Liver (tissue), 9 donors: ENCODE data around the gene LIX1L. TPM values are rescaled to one million over a fixed set of nuclear protein-coding genes. Genes with fewer than 3 reads are reported as not detected.
A peak's percentile ranks its signal among the peaks of the same experiment; 100 is the strongest.

Experiments used
- DNase-seq: peaks from one replicate; pipeline ENCODE4 v3.0.0-alpha.2; 2017; ENCODE audit warnings: low spot score
- H3K27ac ChIP-seq, 2 donors: one replicate each; pipeline ENCODE4 v1.7.0; 2013; ENCODE audit warnings: inconsistent platforms in 2 of 2, low read length in 2 of 2, control low read depth in 1 of 2, low read depth in 1 of 2, mild to moderate bottlenecking in 1 of 2
- H3K27me3 ChIP-seq, 4 donors: one replicate each; pipeline versions ENCODE4 v1.6.1 to v1.7.0; 2013; ENCODE audit warnings: low read length in 3 of 4, inconsistent platforms in 1 of 4, mild to moderate bottlenecking in 1 of 4, moderate library complexity in 1 of 4; ENCODE audit not compliant: control insufficient read depth in 4 of 4, insufficient read depth in 4 of 4
- H3K36me3 ChIP-seq, 4 donors: one replicate each; pipeline versions ENCODE4 v1.6.1 to v1.7.0; 2013; ENCODE audit warnings: low read length in 3 of 4, mild to moderate bottlenecking in 3 of 4, low read depth in 1 of 4, moderate library complexity in 1 of 4; ENCODE audit not compliant: control insufficient read depth in 4 of 4, insufficient read depth in 3 of 4
- H3K4me1 ChIP-seq, 4 donors: one replicate each; pipeline versions ENCODE4 v1.6.1 to v1.7.0; 2013; ENCODE audit warnings: low read length in 3 of 4, mild to moderate bottlenecking in 3 of 4, moderate library complexity in 1 of 4; ENCODE audit not compliant: control insufficient read depth in 4 of 4, insufficient read depth in 4 of 4
- H3K4me3 ChIP-seq, 3 donors: one replicate each; pipeline versions ENCODE4 v1.6.1 to v1.7.0; 2013; ENCODE audit warnings: low read length in 3 of 3, control low read depth in 1 of 3, low read depth in 1 of 3, mild to moderate bottlenecking in 1 of 3
- H3K9ac ChIP-seq, 2 donors: one replicate each; pipeline ENCODE4 v1.7.0; 2013; ENCODE audit warnings: low read length in 2 of 2, mild to moderate bottlenecking in 2 of 2, moderate library complexity in 2 of 2, control low read depth in 1 of 2, low read depth in 1 of 2
- H3K9me3 ChIP-seq, 4 donors: one replicate each; pipeline versions ENCODE4 v1.6.1 to v1.7.0; 2013; ENCODE audit warnings: low read length in 3 of 4; ENCODE audit not compliant: control insufficient read depth in 4 of 4
- EGR1 ChIP-seq, 2 donors: IDR thresholded peaks; 2 replicates each; pipeline ENCODE4 v1.6.1; 2016 to 2018; ENCODE audit warnings: antibody characterized with exemption in 2 of 2, low read depth in 2 of 2
- FOXA1 ChIP-seq: IDR thresholded peaks from 2 replicates; pipeline ENCODE4 v1.6.1; 2016; ENCODE audit warnings: antibody characterized with exemption
- FOXA2 ChIP-seq: IDR thresholded peaks from 2 replicates; pipeline ENCODE4 v1.6.1; 2016; ENCODE audit warnings: antibody characterized with exemption
- GABPA ChIP-seq, 2 donors: IDR thresholded peaks in 1 of 2; conservative IDR thresholded peaks in 1 of 2; 2 replicates each; pipeline ENCODE4 v1.6.1; 2016; ENCODE audit warnings: antibody characterized with exemption in 2 of 2, mild to moderate bottlenecking in 1 of 2, moderate library complexity in 1 of 2
- HNF4A ChIP-seq, 2 donors: conservative IDR thresholded peaks; 2 replicates each; pipeline ENCODE4 v1.6.1; 2016; ENCODE audit warnings: antibody characterized with exemption in 2 of 2, mild to moderate bottlenecking in 2 of 2
- HNF4G ChIP-seq: IDR thresholded peaks from 2 replicates; pipeline ENCODE4 v1.6.1; 2016; ENCODE audit warnings: antibody characterized with exemption
- JUND ChIP-seq, 2 donors: IDR thresholded peaks; 2 replicates each; pipeline ENCODE4 v1.6.1; 2016; ENCODE audit warnings: antibody characterized with exemption in 2 of 2
- NR2F2 ChIP-seq: IDR thresholded peaks from 2 replicates; pipeline ENCODE4 v1.6.1; 2016; ENCODE audit warnings: antibody characterized with exemption
- RAD21 ChIP-seq, 2 donors: IDR thresholded peaks; 2 replicates each; pipeline ENCODE4 v1.6.1; 2016; ENCODE audit warnings: antibody characterized with exemption in 2 of 2, mild to moderate bottlenecking in 2 of 2
- REST ChIP-seq: IDR thresholded peaks from 2 replicates; pipeline ENCODE4 v1.6.1; 2016; ENCODE audit warnings: antibody characterized with exemption, mild to moderate bottlenecking
- RXRA ChIP-seq, 2 donors: IDR thresholded peaks; 2 replicates each; pipeline ENCODE4 v1.6.1; 2017 to 2018; ENCODE audit warnings: antibody characterized with exemption in 2 of 2, mild to moderate bottlenecking in 1 of 2
- SP1 ChIP-seq: IDR thresholded peaks from 2 replicates; pipeline ENCODE4 v1.6.1; 2018; ENCODE audit warnings: antibody characterized with exemption, mild to moderate bottlenecking
- TAF1 ChIP-seq: conservative IDR thresholded peaks from 2 replicates; pipeline ENCODE4 v1.6.1; 2016; ENCODE audit warnings: antibody characterized with exemption, mild to moderate bottlenecking
- YY1 ChIP-seq: IDR thresholded peaks from 2 replicates; pipeline ENCODE4 v1.6.1; 2016; ENCODE audit warnings: antibody characterized with exemption, mild to moderate bottlenecking
- ZBTB33 ChIP-seq: IDR thresholded peaks from 2 replicates; pipeline ENCODE4 v1.6.1; 2016; ENCODE audit warnings: antibody characterized with exemption
- WGBS: extraction: QIAGEN DNeasy Blood & Tissue Kit; methylation state at CpG from one replicate; pipeline ENCODE4 v1.1.7; 2013; 5-methylcytosine and 5-hydroxymethylcytosine counted together
- polyA plus RNA-seq, 2 donors: library from polyadenylated mRNA; stranded (reverse) in 1 of 2; unstranded in 1 of 2; fragments of 200-250 nt in 1 of 2; fragments of >200 nt in 1 of 2; fragmentation: Nextera tagmentation in 1 of 2; extraction: Ambion mirVana in 1 of 2; gene quantifications; one replicate each; pipeline versions ENCODE4 v1.2.1 to v1.2.3, GENCODE V29; 2013 to 2015
- total RNA-seq, 2 donors: library from RNA; depleted of rRNA; stranded (reverse); fragments of >200 nt; gene quantifications; one replicate each; pipeline ENCODE4 v1.2.3, GENCODE V29; 2014
- TF ChIP-seq, protein P1 (sequence below): IDR thresholded peaks from 2 replicates; pipeline ENCODE4 v1.6.1; 2016; ENCODE audit warnings: antibody characterized with exemption
- TF ChIP-seq, protein P2 (sequence below): IDR thresholded peaks from 2 replicates; pipeline ENCODE4 v1.6.1; 2016; ENCODE audit warnings: antibody characterized with exemption
- TF ChIP-seq, protein P3 (sequence below): fragments of 150-350 bp; IDR thresholded peaks from 2 replicates; pipeline ENCODE4 v1.5.1; 2017; ENCODE audit warnings: improper control_type of control experiment, low read depth, low read length; ENCODE audit not compliant: missing input control
- donor health status: healthy.
- donor health status: healthy.
- donor health status: healthy.
- donor health status: healthy.
- donor health status: healthy.

The LIX1L gene
- total and polyA plus RNA-seq, 4 donors: 4.6 to 8.6 (median 6.3) TPM

DNA sequence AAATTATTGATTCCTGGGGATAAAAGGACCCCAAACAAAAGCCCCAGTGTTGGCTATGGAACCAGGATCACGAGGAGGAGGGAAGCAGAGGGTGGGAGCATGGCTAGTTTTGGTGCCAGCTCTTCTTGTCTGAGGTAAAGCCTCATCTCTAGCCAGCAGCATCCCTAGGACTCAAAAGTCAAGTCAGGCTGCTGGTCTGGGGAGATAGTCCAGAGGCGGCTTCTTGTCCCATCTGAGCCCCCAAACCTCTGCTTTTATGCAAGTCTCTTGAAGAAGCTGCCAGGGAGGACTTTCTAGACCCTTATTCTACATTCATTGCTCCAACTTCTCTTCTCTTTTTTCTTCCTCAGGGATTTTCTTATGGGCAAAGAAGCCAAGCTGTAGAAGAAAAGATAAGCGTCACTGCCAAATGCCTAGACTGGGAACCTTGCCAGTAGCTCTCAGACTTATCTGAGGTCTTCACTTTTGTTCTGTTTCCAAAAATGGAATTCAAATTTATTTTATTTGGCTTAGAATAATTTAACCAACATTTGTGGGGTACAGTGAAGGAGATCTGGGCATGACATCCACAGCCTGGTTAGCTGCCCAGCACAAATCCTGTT, 65.2 kb downstream of the LIX1L start:
- Histone ChIP-seq H3K27me3 (no peaks in the 10 kb centered on the region), H3K4me1 (peaks cover 0 to 16% (median 4%) of the 10 kb centered on the region in 4 donors), H3K9ac (peak overlapping the region; percentile 43 to 56), H3K36me3 (no peaks in the 10 kb centered on the region), H3K9me3 (no peaks in the 10 kb centered on the region), H3K27ac (peak overlapping the region; percentile 77), H3K4me3 (no peak overlapping the region)
- 75% methylated on average over 3 of the region's 3 CpGs for WGBS
- DNase-seq: no peak
- TF ChIP-seq YY1: no peak

GRCh38 chr1:145891587-145892485, 66.0 kb downstream of the LIX1L start:
- Histone ChIP-seq H3K4me3 (no peak overlapping the region), H3K9ac (peak overlapping the region; percentile 43 to 56), H3K4me1 (peaks cover 0 to 17% (median 4%) of the 10 kb centered on the region in 4 donors), H3K36me3 (no peaks in the 10 kb centered on the region), H3K27me3 (no peaks in the 10 kb centered on the region), H3K9me3 (no peaks in the 10 kb centered on the region), H3K27ac (peak overlapping the region; percentile 77)
- TF ChIP-seq, protein P1, sequence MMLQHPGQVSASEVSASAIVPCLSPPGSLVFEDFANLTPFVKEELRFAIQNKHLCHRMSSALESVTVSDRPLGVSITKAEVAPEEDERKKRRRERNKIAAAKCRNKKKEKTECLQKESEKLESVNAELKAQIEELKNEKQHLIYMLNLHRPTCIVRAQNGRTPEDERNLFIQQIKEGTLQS: peak; percentile 13
- TF ChIP-seq EGR1 (IDR thresholded peaks at IDR 0.05; ENCODE audit: low read depth in 2 of 2) (no peak), HNF4A (conservative IDR thresholded peaks at IDR 0.05) (peak in 1 of 2 donors; percentile 41), RXRA (IDR thresholded peaks at IDR 0.05) (peak; percentile 54 to 67), FOXA1 (peak; percentile 88), SP1 (peak; percentile 72), YY1 (peak; percentile 51), JUND (IDR thresholded peaks at IDR 0.05) (peak; percentile 84 to 86), HNF4G (no peak), ZBTB33 (no peak), FOXA2 (peak; percentile 82), RAD21 (IDR thresholded peaks at IDR 0.05) (peak; percentile 96 to 99), NR2F2 (no peak), REST (peak; percentile 12), GABPA (IDR thresholded peaks at IDR 0.05 in 1 of 2, conservative IDR thresholded peaks at IDR 0.05 in 1 of 2) (no peak), TAF1 (no peak)
- TF ChIP-seq, protein P2, sequence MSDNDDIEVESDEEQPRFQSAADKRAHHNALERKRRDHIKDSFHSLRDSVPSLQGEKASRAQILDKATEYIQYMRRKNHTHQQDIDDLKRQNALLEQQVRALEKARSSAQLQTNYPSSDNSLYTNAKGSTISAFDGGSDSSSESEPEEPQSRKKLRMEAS: no peak
- TF ChIP-seq, protein P3, sequence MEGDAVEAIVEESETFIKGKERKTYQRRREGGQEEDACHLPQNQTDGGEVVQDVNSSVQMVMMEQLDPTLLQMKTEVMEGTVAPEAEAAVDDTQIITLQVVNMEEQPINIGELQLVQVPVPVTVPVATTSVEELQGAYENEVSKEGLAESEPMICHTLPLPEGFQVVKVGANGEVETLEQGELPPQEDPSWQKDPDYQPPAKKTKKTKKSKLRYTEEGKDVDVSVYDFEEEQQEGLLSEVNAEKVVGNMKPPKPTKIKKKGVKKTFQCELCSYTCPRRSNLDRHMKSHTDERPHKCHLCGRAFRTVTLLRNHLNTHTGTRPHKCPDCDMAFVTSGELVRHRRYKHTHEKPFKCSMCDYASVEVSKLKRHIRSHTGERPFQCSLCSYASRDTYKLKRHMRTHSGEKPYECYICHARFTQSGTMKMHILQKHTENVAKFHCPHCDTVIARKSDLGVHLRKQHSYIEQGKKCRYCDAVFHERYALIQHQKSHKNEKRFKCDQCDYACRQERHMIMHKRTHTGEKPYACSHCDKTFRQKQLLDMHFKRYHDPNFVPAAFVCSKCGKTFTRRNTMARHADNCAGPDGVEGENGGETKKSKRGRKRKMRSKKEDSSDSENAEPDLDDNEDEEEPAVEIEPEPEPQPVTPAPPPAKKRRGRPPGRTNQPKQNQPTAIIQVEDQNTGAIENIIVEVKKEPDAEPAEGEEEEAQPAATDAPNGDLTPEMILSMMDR: peak; percentile 95
- WGBS: 4% methylated on average over 6 of the region's 6 CpGs
- DNase-seq: peak; percentile 86
